LoVo (cell line): ENCODE measurements around the gene ESRRB.

Source experiments
- DNase-seq: peaks from one replicate; pipeline ENCODE4 v3.0.0-alpha.2; 2016; ENCODE audit warnings: low spot score

Gene ESRRB

DNA sequence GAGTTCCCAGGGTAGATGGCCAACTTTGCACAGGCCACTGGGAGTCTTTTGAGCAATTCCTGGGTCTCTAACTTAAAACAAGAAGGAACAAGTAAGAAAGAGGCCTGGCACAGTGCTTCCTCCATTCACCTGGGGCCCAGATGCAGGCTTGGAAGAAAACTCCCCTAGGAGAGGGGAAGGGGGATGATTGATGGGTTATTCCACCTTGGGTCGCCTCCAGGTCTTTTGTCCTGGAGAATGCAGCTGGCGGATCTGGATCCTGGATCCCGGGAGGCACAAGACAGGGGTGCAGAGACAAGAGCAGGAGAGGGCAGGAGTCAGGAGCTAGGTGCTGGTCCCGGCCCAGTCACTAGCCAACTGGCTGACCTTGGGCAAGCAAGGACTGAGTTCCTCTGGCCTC is 74.5 kb downstream of the ESRRB start:
- no peak for DNase-seq

DNA sequence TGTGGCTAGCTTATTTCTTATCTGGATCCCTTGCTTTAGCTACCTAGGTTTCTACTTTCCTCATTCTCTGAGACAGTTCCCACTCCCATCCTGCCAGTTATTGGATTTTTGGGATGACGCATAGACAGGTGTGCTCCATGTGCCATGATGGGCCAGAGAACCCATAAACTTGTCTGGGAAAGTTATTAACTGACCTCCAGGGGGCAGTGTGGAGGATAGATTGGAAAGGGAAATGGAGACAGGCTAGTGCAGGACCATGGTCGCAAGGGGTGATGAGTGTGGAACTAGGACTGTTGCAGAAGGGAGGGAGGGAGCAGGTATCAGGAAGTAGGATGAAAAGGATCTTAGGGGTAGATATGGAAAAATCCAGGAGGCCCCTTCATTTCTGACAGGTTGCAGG is 80.3 kb downstream of the ESRRB start:
- peak; percentile 23 for DNase-seq

DNA sequence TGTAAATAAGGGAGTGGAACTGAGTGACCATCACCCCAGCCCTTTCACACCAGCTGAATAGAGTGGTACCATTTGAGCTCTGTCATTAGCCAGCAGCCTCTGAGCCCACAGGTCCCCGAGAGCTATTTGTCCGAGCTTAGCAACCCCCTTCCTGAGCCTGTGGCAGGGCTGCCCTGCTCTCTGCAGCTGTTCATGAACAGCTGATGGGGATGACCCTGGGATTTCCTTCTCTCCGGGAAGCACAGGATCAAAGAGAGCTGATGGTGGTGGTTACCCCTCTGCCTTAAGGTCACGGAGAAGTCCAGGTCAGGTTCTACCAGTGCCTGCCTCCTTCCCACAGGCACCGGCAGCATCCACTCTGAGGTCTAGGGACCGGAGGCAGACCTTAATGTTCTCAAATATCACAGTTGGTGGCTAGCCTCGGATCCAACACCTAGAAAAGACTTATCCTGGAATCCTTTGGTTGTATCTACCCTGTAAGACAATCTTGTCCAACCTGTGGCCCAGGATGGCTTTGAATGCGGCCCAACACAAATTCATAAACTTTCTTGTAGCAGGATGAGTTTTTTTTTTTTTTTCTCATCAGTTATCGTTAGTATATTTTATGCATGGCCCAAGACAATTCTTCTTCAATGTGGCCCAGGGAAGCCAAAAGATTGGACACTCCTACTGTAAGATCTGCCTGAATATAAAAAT is 81.1 kb downstream of the ESRRB start:
- no peak for DNase-seq

DNA sequence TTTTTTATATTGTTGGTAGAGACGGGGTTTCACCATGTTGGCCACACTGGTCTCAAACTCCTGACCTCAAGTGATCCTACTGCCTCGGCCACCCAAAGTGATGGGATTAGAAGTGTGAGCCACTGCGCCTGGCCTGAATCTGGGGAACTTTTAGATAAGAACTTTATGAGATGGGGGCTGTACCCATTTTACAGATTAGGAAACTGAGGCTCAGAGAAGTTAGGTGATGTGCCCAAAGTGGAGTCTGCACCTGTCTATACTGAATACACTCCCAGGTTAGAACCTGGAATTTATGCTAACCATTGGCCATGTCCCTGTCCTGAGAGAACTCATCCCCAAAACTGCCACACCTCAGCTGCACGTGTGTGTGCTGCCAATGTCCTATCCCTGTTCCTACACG is 81.9 kb downstream of the ESRRB start:
- DNase-seq = no peak

DNA sequence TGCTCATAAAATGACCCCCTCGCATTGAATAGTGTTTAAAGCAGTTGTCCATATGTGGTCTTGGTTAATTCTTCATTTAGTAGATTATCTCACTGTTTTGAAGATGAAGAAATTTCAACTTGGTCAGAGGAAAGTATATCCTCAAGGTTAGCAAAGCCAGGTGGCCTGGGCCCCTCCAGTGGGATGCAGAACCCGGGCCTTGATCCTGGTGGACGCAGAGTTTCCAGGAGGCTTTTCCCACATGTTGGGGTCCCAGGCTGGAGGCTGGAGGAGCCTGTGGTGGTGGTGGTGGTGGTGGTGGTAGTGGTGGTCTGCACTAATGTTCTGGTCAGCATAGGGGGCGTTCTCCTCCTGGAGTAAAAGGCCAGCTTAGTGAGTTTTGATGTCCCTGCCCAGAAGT is 85.9 kb downstream of the ESRRB start:
- DNase-seq = no peak

DNA sequence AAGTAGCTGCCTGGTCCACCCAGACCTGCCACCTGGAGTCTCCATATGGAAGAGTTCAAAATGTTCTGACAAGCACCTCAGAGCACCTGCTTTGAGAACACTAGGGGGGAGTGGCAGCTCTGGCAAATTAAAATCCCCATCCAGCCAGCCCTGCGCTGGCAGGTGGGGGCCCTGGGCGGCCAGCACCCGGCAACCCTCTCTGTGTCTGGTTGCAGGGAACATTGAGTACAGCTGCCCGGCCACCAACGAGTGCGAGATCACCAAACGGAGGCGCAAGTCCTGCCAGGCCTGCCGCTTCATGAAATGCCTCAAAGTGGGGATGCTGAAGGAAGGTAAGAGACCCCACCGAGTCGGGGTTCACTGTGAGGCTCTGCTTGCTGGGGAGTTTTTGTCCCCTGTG is 86.4 kb downstream of the ESRRB start:
- DNase-seq = no peak

DNA sequence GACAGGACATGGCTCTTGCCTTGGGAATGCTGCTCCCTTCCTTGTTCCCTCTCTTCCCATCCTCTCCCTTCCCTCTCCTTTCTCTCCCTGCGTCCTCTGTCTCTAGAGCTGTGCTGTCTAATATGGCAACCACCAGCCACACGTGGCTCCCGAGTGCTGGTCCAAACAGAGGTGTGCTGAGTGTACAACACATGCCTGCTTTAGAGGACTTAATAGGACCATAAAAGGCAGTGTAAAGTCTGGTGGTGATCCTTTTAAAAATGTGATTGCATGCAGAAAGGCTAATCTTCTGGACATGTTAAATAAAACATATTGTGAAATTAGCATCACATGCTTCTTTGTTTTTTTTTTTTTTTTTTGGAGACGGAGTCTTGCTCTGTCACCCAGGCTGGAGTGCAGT is 87.2 kb downstream of the ESRRB start:
- no peak for DNase-seq

DNA sequence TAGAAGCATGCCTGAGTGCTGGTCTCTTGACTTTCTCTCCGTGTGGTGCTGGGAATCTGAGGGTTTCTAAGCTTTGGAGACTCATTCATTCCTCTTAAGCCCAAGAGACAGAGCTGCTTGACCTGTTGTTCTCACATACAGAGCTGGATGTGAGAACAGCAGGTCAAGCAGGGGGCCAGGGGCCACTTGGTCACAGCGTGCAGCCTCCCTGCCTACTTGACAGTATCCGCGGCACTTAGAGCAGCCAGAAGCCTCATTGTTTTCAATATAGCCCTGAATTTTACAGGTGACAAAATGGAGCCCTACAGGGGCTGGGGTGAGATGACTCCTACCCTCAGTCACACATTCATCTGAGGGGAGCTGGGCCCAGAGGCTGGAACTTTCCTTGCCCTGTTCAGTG is 88.9 kb downstream of the ESRRB start:
- no peak for DNase-seq

DNA sequence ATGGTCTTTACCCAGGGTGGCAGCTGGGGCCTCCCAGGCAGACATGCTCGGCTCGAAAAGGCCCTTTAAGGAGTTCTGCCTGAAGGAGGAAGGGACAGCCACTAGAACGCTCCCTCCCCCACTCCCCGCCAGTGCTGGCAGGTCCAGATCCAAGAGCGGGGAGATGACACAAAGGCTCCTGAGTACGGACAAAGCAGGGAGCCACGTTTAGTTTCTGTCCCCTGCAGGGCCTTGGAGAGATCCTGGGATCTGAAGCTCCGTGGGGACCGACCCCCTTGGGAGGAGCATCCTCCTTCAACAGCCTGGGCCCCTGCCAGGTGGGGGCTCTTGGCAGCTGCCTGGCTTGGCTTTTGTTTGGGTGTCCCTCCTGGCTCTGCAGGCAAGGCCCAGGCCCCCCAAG is 89.7 kb downstream of the ESRRB start:
- DNase-seq = no peak

DNA sequence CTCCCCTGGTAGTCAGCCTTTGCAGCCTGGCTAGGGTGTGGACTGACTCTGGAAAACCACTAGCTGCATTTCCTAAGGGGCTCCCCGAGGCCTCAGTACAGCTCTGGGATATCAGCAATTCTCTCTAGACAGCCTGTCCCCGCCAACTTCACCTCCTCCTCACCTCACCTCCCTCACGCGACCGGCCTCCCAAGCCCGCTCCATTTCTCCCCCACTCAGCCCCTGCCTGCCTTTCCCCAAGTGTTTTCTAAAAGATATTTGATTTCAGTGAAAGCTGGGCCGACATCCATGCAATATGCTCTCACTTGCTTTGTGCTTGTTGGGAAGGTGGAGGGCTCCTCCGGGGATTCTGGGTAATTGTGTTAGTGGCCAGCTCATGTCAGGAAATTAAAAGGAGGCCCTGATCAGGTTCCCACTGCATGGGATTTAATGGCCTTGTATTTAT is 91.8 kb downstream of the ESRRB start:
- DNase-seq = no peak

DNA sequence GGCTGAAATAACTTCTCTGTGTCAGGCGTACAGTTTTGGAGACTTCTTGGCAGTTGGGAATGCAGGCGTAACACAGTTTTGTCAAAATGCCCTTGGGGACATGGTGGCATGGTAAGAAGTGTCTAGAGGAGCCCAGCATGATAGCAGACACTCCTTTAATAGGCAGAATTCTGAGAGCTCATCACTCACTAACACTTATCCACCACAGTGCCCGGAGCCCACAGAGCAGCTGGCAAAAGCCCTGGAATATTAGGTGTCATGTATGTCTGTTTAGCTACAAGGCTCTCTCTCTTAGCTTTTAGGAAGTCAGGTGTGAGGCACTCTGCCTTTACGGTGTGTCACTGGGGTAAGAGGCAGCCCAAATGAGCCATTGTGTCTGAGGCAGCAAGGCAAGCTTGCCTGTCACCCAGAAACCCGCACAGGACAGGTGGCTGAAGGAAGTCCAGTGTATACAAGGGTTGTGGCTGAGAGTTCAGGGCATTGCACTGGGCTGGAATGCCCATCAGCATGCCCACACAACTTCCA is 96.3 kb downstream of the ESRRB start:
- no peak for DNase-seq

DNA sequence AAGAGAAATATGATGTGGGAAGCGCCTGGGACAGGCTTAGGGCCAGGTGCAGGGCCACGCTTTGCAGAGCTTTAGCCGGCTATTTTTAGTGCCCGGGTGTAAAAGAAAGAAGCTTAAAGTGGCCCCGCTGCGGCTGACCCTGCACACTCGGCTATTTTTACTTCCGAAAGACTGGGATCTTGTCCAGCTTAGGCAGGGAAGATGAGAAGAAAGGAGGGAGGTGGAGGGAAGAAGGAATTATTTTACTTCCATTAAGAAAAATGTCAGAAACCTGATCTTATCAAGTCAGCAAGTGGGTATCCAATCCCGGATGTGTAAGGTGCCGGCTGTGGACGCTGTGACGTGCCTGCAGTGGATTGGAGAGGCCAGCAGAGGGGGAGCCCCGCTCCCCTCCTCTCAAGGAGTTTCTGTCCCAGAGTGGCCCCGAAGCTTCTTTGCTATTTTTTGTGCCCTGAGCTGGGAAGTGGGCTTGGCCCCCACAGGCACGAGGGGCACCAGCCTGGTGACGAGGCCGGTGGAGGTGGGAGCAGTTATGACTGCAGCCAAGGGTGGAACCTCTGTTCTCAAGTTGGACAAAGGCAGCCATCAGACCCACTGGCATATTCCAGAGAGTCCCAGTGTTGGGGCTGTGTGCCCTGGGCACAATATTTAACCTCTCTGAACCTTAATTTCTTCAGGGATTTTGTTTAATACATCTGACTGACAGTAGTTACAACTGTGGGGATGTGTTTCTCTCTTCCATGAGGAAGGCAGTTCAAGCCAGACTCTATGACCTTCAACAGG is 97.7 kb downstream of the ESRRB start:
- no peak for DNase-seq

DNA sequence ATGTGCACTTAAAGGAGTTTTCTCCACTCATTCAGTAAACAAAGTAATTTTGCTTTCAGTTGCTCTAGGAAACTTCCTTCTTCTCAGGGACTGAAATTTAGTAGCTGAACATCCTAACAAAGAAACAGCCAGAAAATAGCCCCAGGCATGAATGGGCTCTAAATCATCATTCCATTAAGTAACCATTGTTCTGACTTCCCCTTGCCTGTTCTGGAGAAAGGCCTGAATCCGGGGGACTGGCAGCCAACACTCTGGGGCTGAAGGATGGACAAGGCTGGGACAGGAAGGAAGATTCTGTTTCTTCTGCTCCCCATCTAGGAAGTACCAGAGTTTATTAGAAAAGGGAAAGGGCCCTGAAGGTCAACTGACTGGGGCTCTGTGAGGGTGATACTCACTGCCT is 104.5 kb downstream of the ESRRB start:
- DNase-seq = no peak

DNA sequence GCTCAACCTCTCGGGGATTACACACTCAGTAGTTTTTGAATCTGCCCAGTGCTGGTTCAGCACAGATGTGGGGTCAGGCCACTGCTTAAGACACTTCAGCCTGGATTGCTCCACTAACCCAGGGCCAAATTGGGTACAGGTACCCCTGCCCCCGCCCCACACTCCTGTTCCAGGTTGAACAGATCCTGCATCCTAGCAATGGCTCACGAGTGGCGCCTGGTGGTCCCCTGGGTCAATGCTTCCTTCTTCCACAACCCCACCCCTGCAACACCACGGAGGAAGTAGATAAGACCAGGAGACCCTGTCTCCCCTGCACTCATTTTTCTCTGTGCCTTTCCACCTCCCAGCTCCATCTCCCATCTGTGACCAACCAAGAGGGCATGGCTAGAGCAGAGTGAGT is 108.4 kb downstream of the ESRRB start:
- no peak for DNase-seq

DNA sequence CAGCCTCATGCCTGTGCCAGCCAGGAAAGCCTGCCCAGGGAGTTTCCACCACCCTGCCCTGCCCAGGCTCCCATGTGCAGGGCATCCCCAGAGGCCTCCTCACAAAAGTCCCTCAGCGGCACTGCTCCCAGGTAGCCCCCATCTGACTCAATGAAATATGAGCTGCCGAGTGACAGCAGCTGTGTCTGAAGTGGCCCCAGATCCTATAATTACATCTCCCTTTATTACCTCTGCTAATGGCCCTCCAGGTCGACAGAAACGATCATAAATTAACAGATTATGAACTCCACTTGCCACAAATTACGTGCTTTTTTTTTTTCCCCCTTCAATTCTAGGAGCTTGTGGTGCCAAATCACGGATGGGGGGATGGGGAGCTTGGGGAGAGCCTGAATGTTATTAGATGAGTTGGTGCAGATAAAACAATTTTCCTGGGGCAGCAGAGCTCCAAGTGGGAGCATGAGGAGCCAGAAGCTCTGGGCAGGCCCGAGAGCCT is 110.4 kb downstream of the ESRRB start:
- DNase-seq = no peak

DNA sequence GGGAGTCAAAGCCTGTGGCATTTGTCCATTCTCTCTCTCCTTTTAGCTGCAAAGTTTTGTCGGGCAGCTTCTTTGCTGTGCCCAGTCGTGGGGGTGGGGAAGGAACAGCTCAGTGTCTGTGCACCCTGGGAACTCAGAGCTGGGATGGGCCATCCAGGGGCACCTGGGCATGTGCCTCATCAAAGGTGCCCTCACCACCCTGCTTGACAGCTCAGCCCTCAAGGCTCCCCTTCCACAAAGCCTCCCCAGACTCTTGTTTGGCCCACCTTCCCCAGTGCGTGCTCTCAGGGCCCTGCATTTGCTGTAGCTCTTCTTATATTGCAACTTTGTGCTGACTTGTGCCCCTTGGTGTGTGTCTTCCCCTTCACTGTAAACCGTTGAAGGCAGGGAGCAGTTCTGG is 112.6 kb downstream of the ESRRB start:
- no peak for DNase-seq

DNA sequence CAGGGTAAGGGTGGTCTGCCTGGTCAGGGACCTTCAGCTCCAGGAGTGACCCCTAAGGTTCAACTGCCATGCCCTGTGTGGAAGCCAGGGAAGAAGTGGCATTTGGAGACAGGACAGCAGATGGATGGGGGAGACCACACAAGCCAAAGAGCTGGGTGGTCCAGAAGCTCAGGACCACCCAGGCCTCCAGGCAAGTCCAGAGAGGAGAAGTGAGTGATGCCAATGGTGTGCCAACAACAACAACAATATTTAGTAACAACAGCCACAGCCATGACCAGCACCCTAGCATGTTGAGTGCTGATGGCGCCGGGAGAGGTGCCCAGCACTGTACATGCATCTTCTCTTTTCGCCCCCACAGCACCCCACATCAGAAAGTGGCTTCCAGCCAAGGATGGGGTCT is 113.7 kb downstream of the ESRRB start:
- DNase-seq = no peak

DNA sequence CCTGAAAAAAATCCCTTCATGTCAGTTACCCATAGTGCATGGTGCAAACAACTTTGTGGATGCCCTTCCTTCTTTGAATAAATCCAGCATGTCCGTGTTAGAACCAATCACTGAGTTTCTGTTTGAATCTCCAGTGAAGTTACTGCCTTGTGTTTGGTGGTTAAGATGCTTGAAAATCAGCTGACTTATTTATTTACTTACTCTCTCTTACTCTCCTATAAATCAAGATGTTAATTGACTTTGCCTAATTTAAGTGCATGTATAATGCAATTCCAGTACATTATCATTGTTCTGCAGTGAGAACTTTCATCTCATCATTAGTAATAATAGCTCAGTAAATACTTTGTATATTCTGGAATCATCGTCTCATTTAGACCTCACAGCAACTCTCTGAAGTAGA is 114.2 kb downstream of the ESRRB start:
- no peak for DNase-seq

DNA sequence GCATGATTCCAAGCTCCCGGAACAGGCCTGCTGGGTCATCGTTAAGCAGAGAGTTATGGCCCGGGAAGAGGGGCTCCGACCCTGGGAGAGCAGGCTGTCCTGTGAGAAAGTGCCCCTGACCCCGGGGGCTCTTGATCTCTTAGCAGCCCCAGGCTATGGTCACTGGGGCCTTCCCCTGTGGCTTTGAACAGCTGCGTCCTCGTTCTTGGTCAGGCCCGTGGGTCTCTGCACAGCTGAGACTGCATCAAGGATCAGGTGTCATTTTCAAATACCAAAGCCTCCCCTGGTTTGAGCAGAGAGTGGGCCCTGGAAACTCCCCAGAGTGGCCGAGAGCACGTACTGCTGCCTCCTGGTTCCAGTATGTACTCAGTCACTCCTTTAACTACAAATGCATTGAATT is 114.8 kb downstream of the ESRRB start:
- no peak for DNase-seq

DNA sequence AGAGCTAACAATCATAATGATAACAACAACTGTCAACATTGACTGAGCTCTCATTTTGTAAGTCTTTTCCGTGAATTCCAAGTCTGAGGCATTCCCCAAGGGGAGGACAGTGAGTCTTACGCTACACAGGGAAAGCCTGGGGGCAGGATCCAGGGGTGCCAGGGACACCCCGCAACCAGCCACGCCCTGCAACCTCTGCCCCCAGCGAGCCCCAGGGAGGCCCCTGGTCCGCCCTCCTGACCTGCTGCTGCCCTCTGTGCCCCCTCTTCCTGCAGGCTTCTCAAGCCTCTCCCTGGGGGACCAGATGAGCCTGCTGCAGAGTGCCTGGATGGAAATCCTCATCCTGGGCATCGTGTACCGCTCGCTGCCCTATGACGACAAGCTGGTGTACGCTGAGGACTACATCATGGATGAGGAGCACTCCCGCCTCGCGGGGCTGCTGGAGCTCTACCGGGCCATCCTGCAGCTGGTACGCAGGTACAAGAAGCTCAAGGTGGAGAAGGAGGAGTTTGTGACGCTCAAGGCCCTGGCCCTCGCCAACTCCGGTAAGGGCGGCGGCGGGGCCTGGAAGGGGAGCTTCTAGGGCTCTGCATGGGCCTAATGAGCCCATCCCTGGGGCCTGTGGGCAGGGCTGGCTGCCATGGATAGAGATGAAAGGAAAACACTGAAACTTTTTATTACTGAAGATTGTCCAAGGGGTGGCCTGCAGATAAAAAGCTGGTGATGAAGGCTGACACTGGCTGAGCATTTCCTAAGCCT is 115.4 kb downstream of the ESRRB start:
- DNase-seq = no peak

DNA sequence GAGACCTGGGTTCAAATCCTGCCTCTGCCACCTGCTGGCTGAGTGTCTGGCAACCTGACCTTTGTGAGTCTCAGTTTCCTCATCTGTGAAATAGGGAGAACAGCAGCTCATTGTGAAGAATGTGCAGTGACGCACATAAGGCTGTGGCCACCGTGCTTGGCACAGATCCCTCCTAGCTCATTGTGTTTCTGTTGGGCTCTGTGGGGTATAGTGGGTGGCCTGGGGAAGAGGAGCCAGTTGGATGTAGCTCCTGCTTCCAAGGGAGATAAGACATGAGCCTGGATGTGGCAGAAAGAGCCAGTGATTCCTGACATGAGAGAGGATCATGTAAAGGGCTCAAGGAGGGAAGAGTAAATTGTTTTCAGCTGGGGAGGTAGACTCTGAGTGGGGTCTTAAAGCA is 120.0 kb downstream of the ESRRB start:
- DNase-seq = no peak

DNA sequence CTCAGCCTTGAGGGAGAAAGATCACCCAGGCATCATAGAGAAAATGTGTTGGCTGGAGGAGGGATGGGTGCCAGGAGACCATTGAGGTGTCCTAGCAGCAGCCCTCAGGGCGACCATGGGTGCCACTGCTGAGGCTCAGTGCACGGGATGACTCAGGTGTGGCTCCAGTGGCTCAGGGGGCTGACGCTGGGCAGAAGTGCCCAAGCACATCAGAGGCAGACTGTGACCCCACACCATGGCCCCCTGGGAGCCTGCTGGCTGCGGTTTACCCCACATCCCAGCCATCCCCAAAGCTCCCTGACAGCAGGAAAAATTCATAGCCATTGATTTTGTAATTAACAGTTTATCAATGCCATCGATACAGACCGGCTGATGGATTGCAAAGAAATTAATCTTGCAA is 120.7 kb downstream of the ESRRB start:
- DNase-seq = no peak
